Erythroblast (primary cell): ENCODE results near the gene IGF2BP3.

ENCODE experiments used
- GATA1 ChIP-seq: IDR thresholded peaks from 2 replicates; pipeline ENCODE4 v1.6.1; 2011; ENCODE audit warnings: low read depth, mild to moderate bottlenecking, control low read depth, low read length, moderate library complexity
- POLR2A ChIP-seq: IDR thresholded peaks from 2 replicates; pipeline ENCODE4 v1.6.1; 2011; ENCODE audit warnings: mild to moderate bottlenecking, low read length

DNA sequence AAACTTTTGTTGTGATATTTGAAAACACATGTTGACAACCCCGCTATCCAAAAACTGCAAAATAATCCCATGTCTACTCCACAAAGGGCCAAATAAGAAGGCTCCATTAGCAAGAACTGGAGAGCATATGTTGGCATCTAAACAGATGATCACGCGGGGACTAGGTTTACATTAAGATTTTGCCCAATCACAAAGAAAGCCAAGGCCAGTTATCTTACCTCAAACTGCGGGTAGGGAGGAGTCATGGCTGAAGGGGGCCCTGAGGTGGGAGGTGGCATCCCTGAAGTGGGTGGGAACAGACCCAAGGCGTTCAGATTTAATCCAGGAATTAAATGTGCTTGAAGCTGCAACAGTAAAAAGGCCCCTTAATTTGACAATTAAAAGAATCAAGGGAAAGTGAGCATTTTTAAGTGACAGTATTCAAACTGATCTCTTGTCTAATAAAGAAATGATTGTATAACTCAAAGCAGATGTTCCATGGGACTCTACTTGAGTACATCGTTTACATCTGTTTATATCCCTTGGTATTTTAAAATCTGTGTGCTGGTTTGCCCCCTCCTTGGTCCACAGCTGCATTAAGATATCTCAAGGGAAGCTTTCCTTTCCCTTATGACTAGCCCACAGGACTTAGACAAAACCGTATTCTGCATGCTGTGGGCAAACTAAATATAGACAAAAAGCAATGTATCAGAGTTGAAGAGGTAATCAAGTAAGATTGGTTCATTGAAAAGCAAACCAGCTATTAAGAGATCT, 128.3 kb downstream of the IGF2BP3 start:
- no peak for TF ChIP-seq POLR2A
- no peak for TF ChIP-seq GATA1
